OCI-LY7 (cell line): ENCODE data around the gene CAMK2N2.

Source experiments
- EZH2phosphoT487 ChIP-seq: fragments of 200-600 bp; sonication (generic); IDR thresholded peaks from 2 replicates; pipeline ENCODE4 v1.6.1; 2018; ENCODE audit warnings: low read depth, borderline replicate concordance, mild to moderate bottlenecking, mixed run types, antibody characterized with exemption, low read length, moderate library complexity, mixed read lengths
- TF ChIP-seq, protein P1 (sequence below): fragments of 200-600 bp; sonication (generic); conservative IDR thresholded peaks from 2 replicates; pipeline ENCODE4 v1.5.1; 2014; ENCODE audit warnings: mild to moderate bottlenecking, antibody characterized with exemption, low read length, moderate library complexity, mixed read lengths

DNA sequence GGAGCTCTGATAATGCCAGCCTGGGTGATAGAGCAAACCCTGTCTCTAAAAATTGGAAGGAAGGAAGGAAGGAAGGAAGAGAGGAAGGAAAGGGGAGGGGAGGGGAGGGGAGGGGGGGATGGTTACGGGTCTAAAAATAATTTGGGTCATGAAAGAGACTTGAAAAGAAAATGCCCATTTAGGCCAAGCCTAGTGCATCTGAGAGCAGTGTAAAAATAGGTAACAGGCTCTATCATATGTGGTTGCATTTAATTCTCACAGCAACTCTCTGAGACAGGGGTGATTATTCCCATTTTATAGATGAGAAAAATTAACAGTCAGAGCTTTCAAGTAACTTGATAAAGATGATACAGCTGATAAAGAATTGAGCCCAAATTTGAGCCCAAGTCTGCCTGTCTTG is 10.9 kb upstream of the CAMK2N2 start:
- TF ChIP-seq, protein P1, sequence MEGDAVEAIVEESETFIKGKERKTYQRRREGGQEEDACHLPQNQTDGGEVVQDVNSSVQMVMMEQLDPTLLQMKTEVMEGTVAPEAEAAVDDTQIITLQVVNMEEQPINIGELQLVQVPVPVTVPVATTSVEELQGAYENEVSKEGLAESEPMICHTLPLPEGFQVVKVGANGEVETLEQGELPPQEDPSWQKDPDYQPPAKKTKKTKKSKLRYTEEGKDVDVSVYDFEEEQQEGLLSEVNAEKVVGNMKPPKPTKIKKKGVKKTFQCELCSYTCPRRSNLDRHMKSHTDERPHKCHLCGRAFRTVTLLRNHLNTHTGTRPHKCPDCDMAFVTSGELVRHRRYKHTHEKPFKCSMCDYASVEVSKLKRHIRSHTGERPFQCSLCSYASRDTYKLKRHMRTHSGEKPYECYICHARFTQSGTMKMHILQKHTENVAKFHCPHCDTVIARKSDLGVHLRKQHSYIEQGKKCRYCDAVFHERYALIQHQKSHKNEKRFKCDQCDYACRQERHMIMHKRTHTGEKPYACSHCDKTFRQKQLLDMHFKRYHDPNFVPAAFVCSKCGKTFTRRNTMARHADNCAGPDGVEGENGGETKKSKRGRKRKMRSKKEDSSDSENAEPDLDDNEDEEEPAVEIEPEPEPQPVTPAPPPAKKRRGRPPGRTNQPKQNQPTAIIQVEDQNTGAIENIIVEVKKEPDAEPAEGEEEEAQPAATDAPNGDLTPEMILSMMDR = no peak
- TF ChIP-seq EZH2phosphoT487 = no peak
